Tibial artery (tissue), 4 donors: ENCODE data around the gene SYPL1.

Source experiments
- DNase-seq, 2 donors: peaks; one replicate each; pipeline ENCODE4 v3.0.0-alpha.2; 2019
- H3K27ac ChIP-seq, 2 donors: fragments of 200-600 bp; sonication (generic) in 1 of 2; 1 replicate in 1 of 2; 2 replicates in 1 of 2; pipeline ENCODE4 v1.5.1; 2018 to 2019; ENCODE audit warnings: mild to moderate bottlenecking in 1 of 2
- H3K27me3 ChIP-seq, 2 donors: fragments of 200-600 bp; sonication (generic) in 1 of 2; one replicate each; pipeline versions ENCODE4 v1.5.1 to v1.6.0; 2016 to 2019
- H3K36me3 ChIP-seq, 3 donors: fragments of 200-600 bp; sonication (generic) in 2 of 3; one replicate each; pipeline ENCODE4 v1.5.1; 2016 to 2019; ENCODE audit warnings: mild to moderate bottlenecking in 2 of 3
- H3K4me1 ChIP-seq, 4 donors: fragments of 200-600 bp; sonication (generic) in 2 of 4; 1 replicate in 3 of 4; 2 replicates in 1 of 4; pipeline ENCODE4 v1.5.1; 2016 to 2019
- H3K4me3 ChIP-seq, 2 donors: fragments of 200-600 bp; sonication (generic) in 1 of 2; 1 replicate in 1 of 2; 2 replicates in 1 of 2; pipeline ENCODE4 v1.5.1; 2018 to 2019; ENCODE audit warnings: mild to moderate bottlenecking in 2 of 2
- H3K9me3 ChIP-seq, 3 donors: fragments of 200-600 bp; sonication (generic) in 1 of 3; one replicate each; pipeline ENCODE4 v1.5.1; 2016 to 2019
- intact Hi-C: fragments of 100-400 bp; cut with DNase I; formaldehyde crosslinking; loops from one replicate; pipeline ENCODE4 v1.15.0; 2023; ENCODE audit warnings: low total_unique reads
- TF ChIP-seq, protein P1 (sequence below), 2 experiments: fragments of 200-600 bp in 1 of 2; fragments of 450-650 bp in 1 of 2; IDR thresholded peaks; one replicate each; pipeline ENCODE4 v1.5.1; 2017 to 2019; ENCODE audit warnings: antibody characterized with exemption in 2 of 2, mild to moderate bottlenecking in 1 of 2, moderate library complexity in 1 of 2

SYPL1 gene

DNA sequence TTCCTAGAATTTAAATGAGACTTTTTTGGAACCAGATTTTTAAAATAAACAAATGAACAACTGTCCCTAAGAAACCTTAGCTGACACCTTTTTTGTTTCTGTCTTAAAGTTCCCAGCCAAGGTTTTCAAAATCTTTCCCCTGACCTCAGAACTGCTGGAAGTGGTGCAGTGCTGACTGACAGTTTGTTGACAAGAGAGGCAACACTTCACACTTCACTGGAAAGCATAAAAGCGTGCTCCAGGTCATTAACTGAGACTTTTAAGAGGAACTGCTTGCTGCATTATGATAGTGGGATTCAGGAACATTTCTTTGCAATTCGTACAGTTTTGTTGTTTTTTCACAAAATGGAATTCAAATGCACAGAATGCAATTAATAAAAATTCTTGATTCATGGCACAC, 36.2 kb downstream of the SYPL1 start:
- Histone ChIP-seq H3K27me3 (no peaks in the 10 kb centered on the region), H3K4me3 (no peak overlapping the region), H3K4me1 (peaks cover 0 to 17% (median 14%) of the 10 kb centered on the region in 4 donors), H3K36me3 (no peaks in the 10 kb centered on the region), H3K27ac (no peak overlapping the region), H3K9me3 (no peaks in the 10 kb centered on the region)
- TF ChIP-seq, protein P1, sequence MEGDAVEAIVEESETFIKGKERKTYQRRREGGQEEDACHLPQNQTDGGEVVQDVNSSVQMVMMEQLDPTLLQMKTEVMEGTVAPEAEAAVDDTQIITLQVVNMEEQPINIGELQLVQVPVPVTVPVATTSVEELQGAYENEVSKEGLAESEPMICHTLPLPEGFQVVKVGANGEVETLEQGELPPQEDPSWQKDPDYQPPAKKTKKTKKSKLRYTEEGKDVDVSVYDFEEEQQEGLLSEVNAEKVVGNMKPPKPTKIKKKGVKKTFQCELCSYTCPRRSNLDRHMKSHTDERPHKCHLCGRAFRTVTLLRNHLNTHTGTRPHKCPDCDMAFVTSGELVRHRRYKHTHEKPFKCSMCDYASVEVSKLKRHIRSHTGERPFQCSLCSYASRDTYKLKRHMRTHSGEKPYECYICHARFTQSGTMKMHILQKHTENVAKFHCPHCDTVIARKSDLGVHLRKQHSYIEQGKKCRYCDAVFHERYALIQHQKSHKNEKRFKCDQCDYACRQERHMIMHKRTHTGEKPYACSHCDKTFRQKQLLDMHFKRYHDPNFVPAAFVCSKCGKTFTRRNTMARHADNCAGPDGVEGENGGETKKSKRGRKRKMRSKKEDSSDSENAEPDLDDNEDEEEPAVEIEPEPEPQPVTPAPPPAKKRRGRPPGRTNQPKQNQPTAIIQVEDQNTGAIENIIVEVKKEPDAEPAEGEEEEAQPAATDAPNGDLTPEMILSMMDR (IDR thresholded peaks at IDR 0.05): no peak
- DNase-seq: no peak
- intact Hi-C loops: no loop called here

DNA sequence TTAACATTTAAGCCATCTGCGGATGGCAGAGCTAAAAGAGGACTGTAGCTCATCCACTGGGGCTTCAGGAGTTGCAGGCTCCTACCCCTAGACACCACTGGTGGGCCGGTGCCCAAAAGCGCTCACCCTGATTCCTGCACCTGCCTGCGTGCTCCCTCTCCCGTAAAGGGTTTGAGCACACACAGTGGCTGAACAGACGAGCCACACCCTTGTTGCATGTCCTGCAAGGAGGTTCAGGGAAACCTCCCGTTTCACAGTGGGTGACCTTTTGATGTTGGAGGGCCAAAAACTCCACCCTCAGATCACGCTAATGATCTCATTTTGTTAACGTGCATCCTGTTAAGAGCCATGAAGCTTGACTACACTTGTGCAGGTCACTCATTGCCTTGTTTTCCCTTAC, 37.9 kb downstream of the SYPL1 start:
- Histone ChIP-seq H3K27ac (no peak overlapping the region), H3K9me3 (no peaks in the 10 kb centered on the region), H3K4me1 (peaks cover 0 to 21% (median 14%) of the 10 kb centered on the region in 4 donors), H3K36me3 (no peaks in the 10 kb centered on the region), H3K4me3 (no peak overlapping the region), H3K27me3 (no peaks in the 10 kb centered on the region)
- intact Hi-C loops: no loop called here
- TF ChIP-seq, protein P1 (IDR thresholded peaks at IDR 0.05): no peak
- DNase-seq: no peak

DNA sequence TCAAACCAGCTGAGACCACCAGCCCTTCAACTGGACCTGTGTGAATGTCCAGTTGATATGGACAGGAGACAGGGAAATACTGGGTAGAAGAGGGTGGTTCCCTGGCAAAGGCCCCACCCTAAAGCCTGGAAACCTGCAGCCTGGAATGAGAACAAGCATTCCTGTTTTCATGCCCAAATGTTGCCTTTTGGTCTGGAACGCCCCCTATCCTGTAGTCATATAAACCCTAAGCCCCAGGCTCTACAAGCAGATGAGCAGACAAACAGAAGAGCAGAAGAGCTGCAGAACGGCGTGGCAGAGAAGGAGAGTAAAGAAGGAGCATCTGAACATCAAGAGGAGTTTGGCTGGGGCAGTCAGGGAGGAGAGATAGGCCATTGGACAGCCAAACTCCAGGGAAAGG, 38.4 kb downstream of the SYPL1 start:
- Histone ChIP-seq H3K27ac (no peak overlapping the region), H3K4me1 (peaks cover 0 to 21% (median 14%) of the 10 kb centered on the region in 4 donors), H3K36me3 (no peaks in the 10 kb centered on the region), H3K4me3 (no peak overlapping the region), H3K9me3 (no peaks in the 10 kb centered on the region), H3K27me3 (no peaks in the 10 kb centered on the region)
- no peak for DNase-seq
- intact Hi-C loops: no loop called here
- TF ChIP-seq, protein P1 (IDR thresholded peaks at IDR 0.05): no peak

DNA sequence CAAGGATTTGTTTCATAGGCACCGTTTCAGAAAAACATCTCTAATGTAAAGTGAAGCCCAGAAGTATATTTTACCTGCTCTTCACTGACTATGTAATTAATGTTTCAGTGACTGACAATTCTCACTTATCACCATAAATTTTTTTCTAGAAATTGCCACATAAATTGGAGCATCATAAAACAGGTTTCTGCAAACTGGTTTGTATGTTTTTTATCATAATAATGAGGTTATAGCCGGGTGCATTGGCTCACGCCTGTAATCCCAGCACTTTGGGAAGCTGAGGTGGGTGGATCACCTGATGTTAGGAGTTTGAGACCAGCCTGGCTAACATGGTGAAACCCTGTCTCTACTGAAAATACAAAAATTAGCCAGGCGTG, 39.4 kb downstream of the SYPL1 start:
- Histone ChIP-seq H3K4me1 (peaks cover 0 to 21% (median 14%) of the 10 kb centered on the region in 4 donors), H3K4me3 (no peak overlapping the region), H3K9me3 (no peaks in the 10 kb centered on the region), H3K27ac (peak overlapping the region; percentile 34 to 35), H3K27me3 (no peaks in the 10 kb centered on the region), H3K36me3 (no peaks in the 10 kb centered on the region)
- intact Hi-C loops: no loop called here
- TF ChIP-seq, protein P1 (IDR thresholded peaks at IDR 0.05): no peak
- no peak for DNase-seq

DNA sequence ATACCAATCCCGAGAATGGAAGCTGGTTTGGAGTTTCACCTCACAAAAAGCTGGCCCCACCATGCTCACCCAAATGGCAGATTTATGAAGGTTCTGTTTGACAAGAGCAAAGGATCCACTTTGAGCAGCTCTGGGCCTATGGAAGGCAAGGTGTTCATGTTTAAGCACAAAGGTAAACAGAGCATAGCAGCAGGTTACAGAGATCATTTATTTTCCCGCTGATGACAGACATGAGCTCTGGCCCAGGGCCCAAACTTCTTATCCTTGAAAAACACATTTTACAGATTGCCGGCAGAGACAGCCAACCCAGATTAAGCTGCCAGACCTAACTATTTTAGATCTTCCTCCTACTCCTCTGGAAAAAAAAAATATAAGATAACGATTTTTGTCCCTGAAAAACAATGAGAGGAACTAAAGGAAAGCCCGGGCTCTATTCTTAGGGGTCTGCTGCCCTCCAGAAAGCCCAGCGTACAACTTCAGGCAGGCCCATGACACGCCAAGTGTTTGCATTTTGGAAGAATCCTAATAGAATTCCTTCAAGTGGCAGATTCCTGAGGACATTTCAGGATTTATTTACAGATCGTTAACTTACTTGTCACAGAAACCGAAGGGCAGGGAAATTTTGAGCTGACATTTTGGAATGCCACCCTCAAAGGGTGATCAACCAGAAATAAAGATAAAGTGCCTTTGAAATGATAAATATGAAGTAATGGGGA, 40.0 kb downstream of the SYPL1 start:
- no peaks in the 10 kb centered on the region for H3K9me3 ChIP-seq
- no peaks in the 10 kb centered on the region for H3K36me3 ChIP-seq
- DNase-seq: no peak
- H3K27me3 ChIP-seq: no peaks in the 10 kb centered on the region
- no peak overlapping the region for H3K4me3 ChIP-seq
- intact Hi-C loops: no loop called here
- peaks cover 0 to 21% (median 14%) of the 10 kb centered on the region in 4 donors for H3K4me1 ChIP-seq
- H3K27ac ChIP-seq: peak overlapping the region; percentile 34 to 35
- TF ChIP-seq, protein P1 (IDR thresholded peaks at IDR 0.05): no peak
